ENCODE data around the gene ACSS3.

DNA sequence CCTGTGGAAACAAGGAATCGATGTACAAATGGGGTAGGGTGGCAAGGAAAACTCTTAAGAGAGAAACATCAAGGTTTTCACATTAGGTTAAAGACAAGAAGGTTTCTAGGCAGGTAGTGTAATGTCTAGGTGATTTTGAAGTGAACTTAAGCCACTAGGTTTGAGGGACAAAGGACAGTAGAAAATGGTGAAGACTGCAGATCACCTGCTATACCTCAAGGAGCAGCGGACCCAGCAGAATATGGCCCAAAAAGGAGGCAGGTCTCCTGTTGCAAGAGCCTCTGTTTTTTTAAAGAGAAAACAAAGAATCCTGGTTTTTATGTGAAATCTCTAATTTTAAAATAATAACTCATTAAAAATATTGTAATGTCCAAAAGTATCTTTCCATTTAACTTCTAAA lies 178.1 kb downstream of the ACSS3 start:
- TF ChIP-seq ELF1 (IDR thresholded peaks at IDR 0.05) (no peak), EP300 (IDR thresholded peaks at IDR 0.05; ENCODE audit: borderline replicate concordance in 1 of 2, low read depth in 1 of 2, low read length in 1 of 2) (no peak), GABPA (IDR thresholded peaks at IDR 0.05; ENCODE audit: low read depth) (no peak), POLR2AphosphoS5 (IDR thresholded peaks at IDR 0.05; ENCODE audit: low read depth, low read length) (no peak), RFX5 (IDR thresholded peaks at IDR 0.05; ENCODE audit: low read length) (no peak), MXI1 (IDR thresholded peaks at IDR 0.05; ENCODE audit: low read depth, low read length) (no peak), SIN3A (IDR thresholded peaks at IDR 0.05; ENCODE audit: borderline replicate concordance, low read depth, low read length) (no peak), FOXM1 (IDR thresholded peaks at IDR 0.05; ENCODE audit: low read depth) (no peak), CHD2 (IDR thresholded peaks at IDR 0.05; ENCODE audit: low read length, partially characterized antibody) (no peak)
- TF ChIP-seq, protein P1, sequence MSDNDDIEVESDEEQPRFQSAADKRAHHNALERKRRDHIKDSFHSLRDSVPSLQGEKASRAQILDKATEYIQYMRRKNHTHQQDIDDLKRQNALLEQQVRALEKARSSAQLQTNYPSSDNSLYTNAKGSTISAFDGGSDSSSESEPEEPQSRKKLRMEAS (IDR thresholded peaks at IDR 0.05; ENCODE audit: low read depth): no peak
- TF ChIP-seq, protein P2, sequence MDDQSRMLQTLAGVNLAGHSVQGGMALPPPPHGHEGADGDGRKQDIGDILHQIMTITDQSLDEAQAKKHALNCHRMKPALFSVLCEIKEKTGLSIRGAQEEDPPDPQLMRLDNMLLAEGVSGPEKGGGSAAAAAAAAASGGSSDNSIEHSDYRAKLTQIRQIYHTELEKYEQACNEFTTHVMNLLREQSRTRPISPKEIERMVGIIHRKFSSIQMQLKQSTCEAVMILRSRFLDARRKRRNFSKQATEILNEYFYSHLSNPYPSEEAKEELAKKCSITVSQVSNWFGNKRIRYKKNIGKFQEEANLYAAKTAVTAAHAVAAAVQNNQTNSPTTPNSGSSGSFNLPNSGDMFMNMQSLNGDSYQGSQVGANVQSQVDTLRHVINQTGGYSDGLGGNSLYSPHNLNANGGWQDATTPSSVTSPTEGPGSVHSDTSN (IDR thresholded peaks at IDR 0.05): no peak
- TF ChIP-seq, protein P3, sequence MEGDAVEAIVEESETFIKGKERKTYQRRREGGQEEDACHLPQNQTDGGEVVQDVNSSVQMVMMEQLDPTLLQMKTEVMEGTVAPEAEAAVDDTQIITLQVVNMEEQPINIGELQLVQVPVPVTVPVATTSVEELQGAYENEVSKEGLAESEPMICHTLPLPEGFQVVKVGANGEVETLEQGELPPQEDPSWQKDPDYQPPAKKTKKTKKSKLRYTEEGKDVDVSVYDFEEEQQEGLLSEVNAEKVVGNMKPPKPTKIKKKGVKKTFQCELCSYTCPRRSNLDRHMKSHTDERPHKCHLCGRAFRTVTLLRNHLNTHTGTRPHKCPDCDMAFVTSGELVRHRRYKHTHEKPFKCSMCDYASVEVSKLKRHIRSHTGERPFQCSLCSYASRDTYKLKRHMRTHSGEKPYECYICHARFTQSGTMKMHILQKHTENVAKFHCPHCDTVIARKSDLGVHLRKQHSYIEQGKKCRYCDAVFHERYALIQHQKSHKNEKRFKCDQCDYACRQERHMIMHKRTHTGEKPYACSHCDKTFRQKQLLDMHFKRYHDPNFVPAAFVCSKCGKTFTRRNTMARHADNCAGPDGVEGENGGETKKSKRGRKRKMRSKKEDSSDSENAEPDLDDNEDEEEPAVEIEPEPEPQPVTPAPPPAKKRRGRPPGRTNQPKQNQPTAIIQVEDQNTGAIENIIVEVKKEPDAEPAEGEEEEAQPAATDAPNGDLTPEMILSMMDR (IDR thresholded peaks at IDR 0.05): no peak
- TF ChIP-seq, protein P4, sequence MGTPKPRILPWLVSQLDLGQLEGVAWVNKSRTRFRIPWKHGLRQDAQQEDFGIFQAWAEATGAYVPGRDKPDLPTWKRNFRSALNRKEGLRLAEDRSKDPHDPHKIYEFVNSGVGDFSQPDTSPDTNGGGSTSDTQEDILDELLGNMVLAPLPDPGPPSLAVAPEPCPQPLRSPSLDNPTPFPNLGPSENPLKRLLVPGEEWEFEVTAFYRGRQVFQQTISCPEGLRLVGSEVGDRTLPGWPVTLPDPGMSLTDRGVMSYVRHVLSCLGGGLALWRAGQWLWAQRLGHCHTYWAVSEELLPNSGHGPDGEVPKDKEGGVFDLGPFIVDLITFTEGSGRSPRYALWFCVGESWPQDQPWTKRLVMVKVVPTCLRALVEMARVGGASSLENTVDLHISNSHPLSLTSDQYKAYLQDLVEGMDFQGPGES (IDR thresholded peaks at IDR 0.05; ENCODE audit: low read depth, low read length): no peak
- TF ChIP-seq, protein P5, sequence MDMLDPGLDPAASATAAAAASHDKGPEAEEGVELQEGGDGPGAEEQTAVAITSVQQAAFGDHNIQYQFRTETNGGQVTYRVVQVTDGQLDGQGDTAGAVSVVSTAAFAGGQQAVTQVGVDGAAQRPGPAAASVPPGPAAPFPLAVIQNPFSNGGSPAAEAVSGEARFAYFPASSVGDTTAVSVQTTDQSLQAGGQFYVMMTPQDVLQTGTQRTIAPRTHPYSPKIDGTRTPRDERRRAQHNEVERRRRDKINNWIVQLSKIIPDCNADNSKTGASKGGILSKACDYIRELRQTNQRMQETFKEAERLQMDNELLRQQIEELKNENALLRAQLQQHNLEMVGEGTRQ (IDR thresholded peaks at IDR 0.05; ENCODE audit: borderline replicate concordance, low read depth, low read length): no peak
